Hindlimb muscle (tissue), 1 donor: Measurements from ENCODE around the gene SUSD2. TPM values are rescaled to one million over a fixed set of nuclear protein-coding genes. Genes with fewer than 3 reads are reported as not detected.

ENCODE experiments used
- DNase-seq: peaks from one replicate; pipeline ENCODE4 v3.0.0-alpha.2; 2013
- polyA plus RNA-seq: library from polyadenylated mRNA; unstranded; fragments of 120-200 nt; gene quantifications from one replicate; pipeline ENCODE4 v1.2.1, GENCODE V29; 2013; ENCODE audit not compliant: insufficient read length

Gene SUSD2
- polyA plus RNA-seq, 1 donor, result 0.85 TPM

DNA sequence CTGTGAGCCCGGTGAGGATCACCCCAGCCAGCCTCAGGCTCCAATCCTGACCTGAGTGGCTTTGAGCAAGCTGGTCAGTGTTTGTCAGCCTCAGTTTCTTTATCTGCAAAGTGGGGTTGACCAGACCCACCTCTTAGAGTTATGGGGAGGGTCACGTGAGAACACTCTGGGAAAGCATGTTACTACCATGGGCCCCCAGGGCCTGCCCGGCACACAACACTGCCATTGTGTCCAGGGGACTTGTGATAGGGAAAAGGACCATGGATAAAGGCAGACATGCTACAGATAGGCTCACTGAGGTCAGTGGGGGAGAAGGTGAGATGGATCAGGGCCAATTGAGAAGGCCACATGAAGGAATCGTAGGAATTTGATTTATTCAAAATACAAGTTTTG is 32.1 kb upstream of the SUSD2 start:
- DNase-seq, result no peak

GRCh38 chr22:24153353-24153752 is 27.9 kb upstream of the SUSD2 start:
- DNase-seq, result no peak

DNA sequence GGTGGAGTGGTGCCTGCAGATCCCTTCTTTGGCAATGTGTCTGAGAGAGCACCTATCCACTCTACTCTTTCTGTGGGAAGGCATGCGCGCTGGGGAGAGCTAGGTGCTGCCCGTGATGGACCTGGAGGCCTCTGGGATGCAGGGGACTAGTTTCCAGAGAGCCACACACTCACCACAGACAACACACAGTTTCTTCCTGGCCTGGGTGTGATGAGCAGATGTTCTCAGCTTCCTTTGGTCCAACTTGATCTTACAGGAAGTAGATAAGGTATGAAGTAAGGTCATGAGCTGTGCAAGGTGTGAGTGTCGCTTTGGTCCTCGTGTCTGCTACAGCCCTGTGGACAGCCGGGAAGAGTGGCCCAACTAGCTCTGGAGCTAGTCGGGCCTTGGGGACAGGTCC is 27.3 kb upstream of the SUSD2 start:
- no peak for DNase-seq

DNA sequence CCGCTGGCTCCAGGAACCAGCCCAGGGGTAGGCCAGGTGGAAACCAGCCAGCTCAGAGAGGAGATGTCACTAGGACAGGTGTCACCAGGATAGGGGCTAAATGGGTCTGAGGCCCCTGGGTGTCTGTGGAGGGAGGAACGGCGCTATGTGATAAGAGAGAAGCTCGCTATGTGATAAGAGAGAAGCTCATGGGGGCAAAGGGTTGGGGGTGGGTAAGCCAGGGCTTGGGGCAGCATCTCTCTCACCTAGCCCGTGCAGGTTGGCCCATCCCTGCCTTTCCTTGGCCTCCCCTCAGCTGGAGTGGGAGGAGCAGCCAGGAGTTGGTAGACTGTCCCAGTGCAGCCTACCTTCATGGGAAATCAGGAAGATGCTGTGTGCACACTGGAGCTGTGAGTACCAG is 26.5 kb upstream of the SUSD2 start:
- DNase-seq, result no peak

DNA sequence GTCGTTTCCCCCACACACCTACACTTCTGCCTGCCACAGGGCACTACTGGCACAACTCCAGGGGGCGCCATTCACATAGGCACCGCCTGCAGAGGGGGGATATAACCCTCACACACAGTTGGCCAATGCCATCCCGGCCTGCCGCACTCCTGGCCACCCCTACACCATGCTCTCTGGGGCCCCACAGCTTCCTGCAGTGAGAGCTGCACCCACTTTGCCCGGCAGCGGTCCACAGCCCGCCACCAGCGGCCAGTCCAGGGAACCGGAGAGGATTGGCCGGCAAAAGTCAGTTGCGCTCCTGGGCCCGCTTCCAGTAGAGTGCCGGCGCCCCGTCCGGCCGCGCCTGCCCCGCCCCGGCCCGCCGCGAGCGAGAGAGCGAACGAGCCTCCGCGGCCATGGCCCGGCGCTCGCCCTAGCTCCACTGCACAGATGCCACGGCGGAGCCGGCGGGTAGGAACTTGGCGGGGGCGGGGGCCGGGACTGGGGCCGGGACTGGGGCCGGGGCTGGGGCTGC is 25.6 kb upstream of the SUSD2 start:
- peak; percentile 82 for DNase-seq

GRCh38 chr22:24156141-24156912 is 25.0 kb upstream of the SUSD2 start:
- DNase-seq, result no peak

DNA sequence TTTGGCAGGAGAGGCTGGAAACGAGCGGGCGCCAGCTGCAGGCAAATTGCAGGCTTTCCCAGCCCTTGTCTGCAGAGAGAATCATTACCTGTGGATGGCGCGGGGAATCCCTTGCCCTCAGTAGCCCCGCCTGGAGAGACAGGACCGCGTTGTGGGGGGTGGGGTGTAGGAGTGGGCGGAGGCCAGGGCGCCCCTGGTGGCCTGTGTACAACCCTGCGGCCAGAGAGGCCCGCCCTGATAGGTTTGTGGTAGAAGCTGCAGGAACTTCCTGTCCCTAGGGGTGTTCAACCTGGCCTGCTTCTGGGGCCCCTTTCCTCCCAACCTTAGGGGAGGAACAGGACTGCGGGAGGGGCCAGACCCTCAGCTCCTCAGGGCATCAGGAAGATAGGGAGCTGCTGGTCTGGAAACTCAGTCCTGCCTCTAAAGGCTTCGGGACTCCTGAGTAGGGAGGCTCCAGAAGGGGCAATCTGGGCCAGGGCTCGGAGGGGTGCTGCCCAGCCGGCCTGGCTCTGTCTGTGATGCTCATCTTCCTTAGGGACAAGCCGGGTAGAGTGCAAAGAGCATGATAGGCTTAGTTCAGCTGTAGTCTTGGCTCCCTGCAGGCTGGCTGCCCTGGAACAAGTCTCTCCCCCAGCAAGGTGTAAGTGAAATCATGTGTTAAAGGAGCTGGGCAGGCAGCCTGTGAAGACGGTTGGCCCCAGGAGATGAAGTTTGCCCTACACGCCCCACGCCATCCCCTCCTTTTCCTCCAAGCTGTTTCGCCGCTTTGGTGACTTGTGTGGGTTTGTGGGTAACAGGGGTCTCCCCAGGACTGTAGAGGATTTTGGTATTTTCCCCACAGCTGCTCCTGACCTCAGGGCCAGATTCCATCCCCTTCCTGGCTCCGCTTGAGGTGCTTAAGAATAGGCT is 24.1 kb upstream of the SUSD2 start:
- DNase-seq, result peak; percentile 74

- peak; percentile 60 for DNase-seq
Observed at GRCh38 chr22:24157822-24158135, 23.5 kb upstream of the SUSD2 start.

- no peak for DNase-seq
Observed at GRCh38 chr22:24159650-24160049, 21.6 kb upstream of the SUSD2 start.

DNA sequence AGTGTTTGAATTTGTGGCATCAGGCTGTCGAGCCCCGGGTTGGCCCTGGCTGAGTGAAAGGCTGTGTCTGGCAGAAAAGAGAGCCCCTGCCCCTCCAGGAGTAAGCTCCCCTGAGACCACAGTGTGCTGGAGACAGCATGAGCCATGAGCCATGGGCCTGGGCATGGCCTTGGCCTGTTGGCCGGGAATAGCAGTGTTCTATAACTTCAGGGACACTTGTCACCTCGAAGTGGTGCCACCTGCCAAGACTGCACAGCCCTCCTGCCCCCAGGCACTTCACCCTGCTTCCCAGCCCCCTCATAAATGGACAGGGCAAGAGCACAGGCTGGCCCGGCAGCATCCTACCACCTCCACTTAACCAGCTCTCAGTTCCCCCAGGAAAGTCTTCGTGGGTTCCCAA is 20.7 kb upstream of the SUSD2 start:
- DNase-seq, result no peak

- no peak for DNase-seq
Observed at GRCh38 chr22:24161485-24161884, 19.8 kb upstream of the SUSD2 start.

GRCh38 chr22:24161909-24162308 is 19.4 kb upstream of the SUSD2 start:
- peak; percentile 36 for DNase-seq

DNA sequence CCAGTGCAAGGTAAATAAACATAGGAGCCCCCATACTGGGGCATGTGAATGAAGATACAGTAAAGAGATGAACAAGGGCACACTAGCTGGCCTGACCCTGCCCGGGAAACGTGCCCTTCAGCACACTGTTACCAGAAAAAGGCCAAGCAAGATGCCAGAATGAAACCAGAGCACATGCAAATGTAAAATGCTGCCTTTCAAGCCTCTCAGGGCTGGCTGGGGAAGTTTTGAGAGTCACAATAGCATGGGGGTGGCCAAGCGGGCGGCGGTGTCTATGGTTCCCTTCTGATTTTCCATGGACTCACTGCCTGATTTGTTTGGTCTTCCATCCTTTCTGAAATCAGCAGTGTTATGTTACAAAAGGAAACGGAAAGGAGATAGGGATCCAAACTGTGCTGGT is 18.9 kb upstream of the SUSD2 start:
- DNase-seq, result no peak

DNA sequence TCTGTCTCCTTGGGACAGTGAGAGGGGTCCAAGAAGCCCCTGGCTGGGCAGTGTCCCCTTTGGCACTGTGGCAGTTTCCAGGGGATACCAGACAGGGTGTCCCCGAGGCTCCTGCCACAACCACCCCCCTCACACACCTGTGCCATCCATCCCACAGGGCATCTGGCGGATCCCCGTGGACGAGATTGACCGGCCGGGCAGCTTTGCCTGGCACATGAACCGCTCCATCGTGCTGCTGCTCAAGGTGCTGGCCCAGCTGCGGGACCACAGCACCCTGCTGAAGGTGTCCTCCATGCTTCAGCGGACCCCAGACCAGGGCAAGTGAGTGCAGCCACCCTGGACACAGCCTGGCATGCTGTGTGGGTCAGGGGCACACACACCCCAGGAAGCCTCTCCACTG is 17.0 kb upstream of the SUSD2 start:
- DNase-seq, result no peak

- DNase-seq, result no peak
Observed at GRCh38 chr22:24164940-24165339, 16.3 kb upstream of the SUSD2 start.

DNA sequence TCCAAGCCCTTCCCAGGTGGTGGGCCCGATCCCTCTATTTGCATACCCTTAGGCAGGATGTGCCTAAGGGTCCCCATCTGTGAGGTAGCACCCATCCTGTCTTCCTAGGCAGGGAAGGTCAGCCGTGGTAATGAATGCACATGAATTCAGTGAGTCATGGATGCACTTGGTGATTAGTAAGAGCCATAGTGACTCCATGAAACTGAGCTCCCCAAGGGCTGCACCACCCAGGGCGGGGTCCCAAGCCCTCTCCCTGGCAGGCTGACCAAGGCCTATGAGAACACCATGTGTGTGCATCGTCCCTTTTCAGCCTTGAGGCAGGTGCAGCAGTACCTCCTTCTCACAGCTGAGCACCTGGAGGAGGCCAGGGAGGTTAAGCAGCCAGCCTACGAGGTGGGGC is 15.6 kb upstream of the SUSD2 start:
- no peak for DNase-seq

GRCh38 chr22:24166811-24167210 is 14.5 kb upstream of the SUSD2 start:
- DNase-seq, result no peak

DNA sequence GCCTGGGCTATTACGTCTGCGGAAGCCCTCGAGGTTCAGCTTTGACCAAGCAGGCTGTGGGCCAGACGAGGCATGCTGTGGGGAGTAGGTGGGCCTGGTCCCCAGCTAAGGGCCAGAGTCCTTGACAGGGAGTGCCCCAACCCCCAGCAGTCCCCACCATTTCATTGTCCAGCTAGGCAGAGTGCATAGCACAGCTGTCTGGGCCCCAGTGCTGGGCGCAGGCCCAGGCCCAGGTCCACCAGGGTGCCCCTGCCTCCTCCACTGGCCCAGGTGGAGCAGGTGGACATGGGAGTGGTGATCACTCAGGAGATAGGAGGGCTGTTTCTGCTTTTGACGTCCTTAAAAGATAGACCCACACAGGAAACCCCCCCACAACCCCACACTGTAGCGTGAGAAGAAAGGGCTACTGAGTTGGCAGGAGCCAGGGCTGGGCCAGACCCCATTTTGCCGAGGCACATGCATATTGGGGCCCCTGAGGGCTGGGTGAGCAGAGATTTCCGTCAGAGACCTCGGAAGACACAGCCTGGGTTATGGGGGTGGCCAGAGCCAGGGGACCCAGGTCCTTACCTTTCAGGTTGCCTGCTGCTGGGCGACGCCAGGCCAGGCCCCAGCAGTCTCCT is 11.7 kb upstream of the SUSD2 start:
- no peak for DNase-seq

DNA sequence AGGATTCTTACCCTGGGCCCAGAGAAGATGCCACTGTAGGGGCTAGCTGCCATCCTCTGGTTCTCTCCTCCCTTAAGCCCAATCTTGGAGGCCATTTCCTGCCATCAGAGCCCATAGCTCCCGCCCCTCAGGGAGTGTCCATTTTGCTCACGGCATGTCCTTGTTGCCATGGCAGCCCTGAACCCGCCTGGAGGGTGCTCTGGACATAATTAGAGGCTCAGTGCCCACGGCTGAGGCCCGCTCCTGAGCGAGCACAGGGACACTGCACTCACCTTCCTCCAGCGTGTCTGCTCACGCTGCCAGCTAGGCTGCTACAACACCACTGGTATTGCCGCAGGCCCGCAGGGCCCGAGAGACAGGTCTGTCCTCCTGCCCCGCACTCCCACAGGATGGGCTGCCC is 11.1 kb upstream of the SUSD2 start:
- DNase-seq, result no peak

GRCh38 chr22:24170632-24171031 is 10.7 kb upstream of the SUSD2 start:
- no peak for DNase-seq

- DNase-seq, result no peak
Observed at GRCh38 chr22:24171822-24172221, 9.5 kb upstream of the SUSD2 start.

DNA sequence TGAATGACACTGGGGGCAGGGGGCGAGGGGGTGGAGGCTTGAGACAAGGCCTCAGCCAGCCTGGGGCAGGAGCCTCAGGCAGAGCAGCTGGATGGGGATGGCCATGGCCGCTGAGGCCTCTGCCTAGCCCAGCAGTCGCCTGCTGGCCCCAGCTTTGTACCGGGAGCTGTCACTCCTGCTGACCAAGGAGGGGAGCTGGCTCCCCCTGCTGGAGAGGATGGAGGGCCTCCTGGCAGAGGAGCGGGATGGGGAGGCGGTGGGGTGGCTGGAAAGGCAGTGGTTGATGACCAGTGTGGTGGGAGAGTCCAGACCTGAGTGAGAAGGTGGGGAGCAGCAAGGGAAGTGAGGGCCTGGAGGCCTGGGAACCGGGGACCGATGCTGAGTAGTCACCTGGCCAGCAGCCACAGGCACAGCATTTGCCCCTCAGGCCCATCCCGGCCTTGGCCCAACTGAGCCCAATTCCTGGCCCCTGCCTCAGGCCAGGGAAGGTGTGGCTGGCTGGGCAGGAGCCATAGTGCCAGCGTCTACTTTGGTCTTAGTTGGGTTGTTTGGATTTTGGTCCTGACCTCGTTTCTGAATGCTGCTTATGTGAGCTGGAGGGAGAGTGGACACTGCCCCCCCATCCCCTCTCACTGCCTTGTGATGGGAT is 6.0 kb upstream of the SUSD2 start:
- DNase-seq, result peak; percentile 66

GRCh38 chr22:24176040-24176439 is 5.2 kb upstream of the SUSD2 start:
- no peak for DNase-seq
